Measurements from ENCODE around the gene ZNF366.

Gene ZNF366

DNA sequence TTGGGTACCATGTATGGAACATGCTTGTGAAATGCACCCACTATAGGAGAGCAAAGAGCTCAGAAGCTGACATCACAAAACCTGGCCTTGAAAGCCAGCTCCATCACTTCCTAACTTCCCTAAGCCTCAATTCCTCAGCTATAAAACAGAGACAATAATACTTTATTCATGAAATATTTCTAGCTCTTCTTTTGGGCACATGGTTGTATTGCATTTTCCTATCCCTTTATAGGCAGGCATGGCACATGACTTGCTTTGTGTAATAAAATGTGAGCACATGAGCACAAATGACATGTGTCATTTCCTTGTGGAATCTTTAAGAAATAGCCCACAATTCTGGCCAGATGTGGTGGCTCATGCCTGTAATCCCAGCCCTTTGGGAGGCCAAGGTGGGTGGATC is 18.5 kb downstream of the ZNF366 start:
- no peak overlapping the region for H3K27ac ChIP-seq
- no peaks in the 10 kb centered on the region for H3K36me3 ChIP-seq (replicated peaks)
- TF ChIP-seq, protein P1, sequence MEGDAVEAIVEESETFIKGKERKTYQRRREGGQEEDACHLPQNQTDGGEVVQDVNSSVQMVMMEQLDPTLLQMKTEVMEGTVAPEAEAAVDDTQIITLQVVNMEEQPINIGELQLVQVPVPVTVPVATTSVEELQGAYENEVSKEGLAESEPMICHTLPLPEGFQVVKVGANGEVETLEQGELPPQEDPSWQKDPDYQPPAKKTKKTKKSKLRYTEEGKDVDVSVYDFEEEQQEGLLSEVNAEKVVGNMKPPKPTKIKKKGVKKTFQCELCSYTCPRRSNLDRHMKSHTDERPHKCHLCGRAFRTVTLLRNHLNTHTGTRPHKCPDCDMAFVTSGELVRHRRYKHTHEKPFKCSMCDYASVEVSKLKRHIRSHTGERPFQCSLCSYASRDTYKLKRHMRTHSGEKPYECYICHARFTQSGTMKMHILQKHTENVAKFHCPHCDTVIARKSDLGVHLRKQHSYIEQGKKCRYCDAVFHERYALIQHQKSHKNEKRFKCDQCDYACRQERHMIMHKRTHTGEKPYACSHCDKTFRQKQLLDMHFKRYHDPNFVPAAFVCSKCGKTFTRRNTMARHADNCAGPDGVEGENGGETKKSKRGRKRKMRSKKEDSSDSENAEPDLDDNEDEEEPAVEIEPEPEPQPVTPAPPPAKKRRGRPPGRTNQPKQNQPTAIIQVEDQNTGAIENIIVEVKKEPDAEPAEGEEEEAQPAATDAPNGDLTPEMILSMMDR (IDR thresholded peaks at IDR 0.05; ENCODE audit: low read depth, low read length, missing control alignments): no peak
- in situ Hi-C loops (cut with HindIII; ENCODE audit: low pct_ligation_motif_present, low sequenced_read_pairs): no loop called here
- DNase-seq: no peak
- H3K4me3 ChIP-seq (ENCODE audit: low read depth, low read length): no peak overlapping the region
- H3K27me3 ChIP-seq (replicated peaks): no peaks in the 10 kb centered on the region

GRCh38 chr5:72487177-72487576 is 20.0 kb downstream of the ZNF366 start:
- H3K4me3 ChIP-seq (ENCODE audit: low read depth, low read length): no peak overlapping the region
- in situ Hi-C loops (cut with HindIII; ENCODE audit: low pct_ligation_motif_present, low sequenced_read_pairs): no loop called here
- H3K36me3 ChIP-seq (replicated peaks): no peaks in the 10 kb centered on the region
- H3K27me3 ChIP-seq (replicated peaks): no peaks in the 10 kb centered on the region
- no peak overlapping the region for H3K27ac ChIP-seq
- TF ChIP-seq, protein P1 (IDR thresholded peaks at IDR 0.05; ENCODE audit: low read depth, low read length, missing control alignments): no peak
- no peak for DNase-seq

DNA sequence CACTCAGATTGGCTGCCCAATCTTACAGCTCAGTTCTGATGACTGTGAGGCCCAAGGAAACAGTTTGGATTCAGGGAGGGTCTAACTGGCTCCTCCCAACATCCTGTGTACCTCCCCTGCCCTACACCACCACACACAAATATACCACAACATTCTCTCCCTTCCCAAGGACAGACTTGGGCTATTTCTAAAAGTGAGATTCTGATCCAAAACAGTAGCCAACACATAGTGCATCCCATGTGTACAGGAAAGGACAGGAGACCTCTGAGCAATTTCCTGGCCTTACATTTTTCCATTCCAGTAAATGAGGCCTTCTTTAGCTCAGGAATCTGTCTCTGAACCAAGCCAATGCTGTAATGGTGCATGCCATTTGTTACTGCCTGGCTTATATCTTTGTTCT is 20.8 kb downstream of the ZNF366 start:
- Histone ChIP-seq H3K4me3 (ENCODE audit: low read depth, low read length) (no peak overlapping the region), H3K27me3 (replicated peaks) (no peaks in the 10 kb centered on the region), H3K36me3 (replicated peaks) (no peaks in the 10 kb centered on the region), H3K27ac (no peak overlapping the region)
- DNase-seq: no peak
- in situ Hi-C loops (cut with HindIII; ENCODE audit: low pct_ligation_motif_present, low sequenced_read_pairs): no loop called here
- TF ChIP-seq, protein P1 (IDR thresholded peaks at IDR 0.05; ENCODE audit: low read depth, low read length, missing control alignments): no peak

GRCh38 chr5:72485430-72485974 is 21.7 kb downstream of the ZNF366 start:
- in situ Hi-C loops (cut with HindIII; ENCODE audit: low pct_ligation_motif_present, low sequenced_read_pairs): no loop called here
- Histone ChIP-seq H3K4me3 (ENCODE audit: low read depth, low read length) (no peak overlapping the region), H3K27me3 (replicated peaks) (no peaks in the 10 kb centered on the region), H3K36me3 (replicated peaks) (no peaks in the 10 kb centered on the region), H3K27ac (no peak overlapping the region)
- DNase-seq: no peak
- TF ChIP-seq, protein P1 (IDR thresholded peaks at IDR 0.05; ENCODE audit: low read depth, low read length, missing control alignments): no peak

DNA sequence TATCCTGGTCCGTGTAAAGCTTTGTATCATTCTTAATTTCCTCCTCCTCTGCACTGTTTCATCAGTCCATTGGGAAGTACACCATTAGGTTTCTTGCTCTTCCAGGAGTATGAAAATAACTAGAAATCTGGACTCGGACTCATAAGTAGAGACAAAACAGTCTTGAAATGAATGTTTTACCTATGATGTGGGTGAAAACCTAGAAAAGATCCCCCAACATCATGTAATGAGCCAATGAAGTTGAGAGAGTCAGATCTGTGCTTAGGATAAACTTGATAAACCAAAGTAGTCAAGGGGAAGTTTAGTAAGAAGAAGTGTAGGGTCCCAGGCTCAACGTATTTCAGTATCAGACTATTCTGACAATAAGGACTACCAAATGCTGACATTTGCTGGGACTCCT is 25.2 kb downstream of the ZNF366 start:
- Histone ChIP-seq H3K4me3 (ENCODE audit: low read depth, low read length) (no peak overlapping the region), H3K27ac (no peak overlapping the region), H3K36me3 (replicated peaks) (no peaks in the 10 kb centered on the region), H3K27me3 (replicated peaks) (no peaks in the 10 kb centered on the region)
- TF ChIP-seq, protein P1 (IDR thresholded peaks at IDR 0.05; ENCODE audit: low read depth, low read length, missing control alignments): no peak
- in situ Hi-C loops (cut with HindIII; ENCODE audit: low pct_ligation_motif_present, low sequenced_read_pairs): no loop called here
- no peak for DNase-seq

GRCh38 chr5:72480841-72481240 is 26.4 kb downstream of the ZNF366 start:
- in situ Hi-C loops (cut with HindIII; ENCODE audit: low pct_ligation_motif_present, low sequenced_read_pairs): no loop called here
- TF ChIP-seq, protein P1 (IDR thresholded peaks at IDR 0.05; ENCODE audit: low read depth, low read length, missing control alignments): no peak
- no peak for DNase-seq

More at GRCh38 chr5:72480841-72481240, 26.4 kb downstream of the ZNF366 start:
- H3K4me3 ChIP-seq (ENCODE audit: low read depth, low read length): no peak overlapping the region
- no peaks in the 10 kb centered on the region for H3K27me3 ChIP-seq (replicated peaks)
- H3K27ac ChIP-seq: no peak overlapping the region
- no peaks in the 10 kb centered on the region for H3K36me3 ChIP-seq (replicated peaks)
